Measurements from ENCODE around the gene PEX19.

DNA sequence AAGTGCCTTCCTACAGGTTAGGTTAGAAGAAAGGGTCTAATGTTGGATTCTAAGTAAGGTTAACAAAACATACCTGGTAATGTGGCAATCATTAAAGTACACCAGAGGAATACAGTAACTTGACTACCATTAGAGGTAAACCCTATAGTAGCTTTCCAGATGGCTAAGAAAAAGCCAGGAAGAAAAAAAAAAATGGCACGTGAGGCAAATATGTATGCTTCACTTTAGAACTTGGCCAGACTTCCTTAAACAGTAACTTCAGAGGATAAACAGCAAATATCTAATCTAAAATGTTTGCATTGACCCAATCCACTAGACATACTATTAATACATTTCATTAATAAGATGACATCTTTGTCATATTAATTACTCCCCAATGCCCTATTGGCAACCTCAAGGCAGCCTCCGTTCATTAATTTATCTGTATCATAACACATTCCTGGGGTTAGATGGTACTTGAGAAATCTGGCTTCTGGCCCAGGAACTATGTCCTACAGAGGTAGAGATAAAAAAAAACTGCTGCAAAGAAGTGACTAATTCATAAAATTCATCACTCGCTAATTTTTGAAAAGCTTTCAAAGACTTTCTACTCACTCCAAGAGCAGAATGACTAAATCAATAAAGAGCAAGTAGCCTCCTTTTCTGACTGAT is 28.4 kb downstream of the PEX19 start:
- TF ChIP-seq, protein P1, sequence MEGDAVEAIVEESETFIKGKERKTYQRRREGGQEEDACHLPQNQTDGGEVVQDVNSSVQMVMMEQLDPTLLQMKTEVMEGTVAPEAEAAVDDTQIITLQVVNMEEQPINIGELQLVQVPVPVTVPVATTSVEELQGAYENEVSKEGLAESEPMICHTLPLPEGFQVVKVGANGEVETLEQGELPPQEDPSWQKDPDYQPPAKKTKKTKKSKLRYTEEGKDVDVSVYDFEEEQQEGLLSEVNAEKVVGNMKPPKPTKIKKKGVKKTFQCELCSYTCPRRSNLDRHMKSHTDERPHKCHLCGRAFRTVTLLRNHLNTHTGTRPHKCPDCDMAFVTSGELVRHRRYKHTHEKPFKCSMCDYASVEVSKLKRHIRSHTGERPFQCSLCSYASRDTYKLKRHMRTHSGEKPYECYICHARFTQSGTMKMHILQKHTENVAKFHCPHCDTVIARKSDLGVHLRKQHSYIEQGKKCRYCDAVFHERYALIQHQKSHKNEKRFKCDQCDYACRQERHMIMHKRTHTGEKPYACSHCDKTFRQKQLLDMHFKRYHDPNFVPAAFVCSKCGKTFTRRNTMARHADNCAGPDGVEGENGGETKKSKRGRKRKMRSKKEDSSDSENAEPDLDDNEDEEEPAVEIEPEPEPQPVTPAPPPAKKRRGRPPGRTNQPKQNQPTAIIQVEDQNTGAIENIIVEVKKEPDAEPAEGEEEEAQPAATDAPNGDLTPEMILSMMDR (IDR thresholded peaks at IDR 0.05), result no peak
- TF ChIP-seq POLR2A (IDR thresholded peaks at IDR 0.05), result no peak

Measured in right lobe of liver (tissue), 4 donors.